ENCODE data around the gene CCDC33.
A peak's percentile ranks its signal among the peaks of the same experiment; 100 is the strongest.

DNA sequence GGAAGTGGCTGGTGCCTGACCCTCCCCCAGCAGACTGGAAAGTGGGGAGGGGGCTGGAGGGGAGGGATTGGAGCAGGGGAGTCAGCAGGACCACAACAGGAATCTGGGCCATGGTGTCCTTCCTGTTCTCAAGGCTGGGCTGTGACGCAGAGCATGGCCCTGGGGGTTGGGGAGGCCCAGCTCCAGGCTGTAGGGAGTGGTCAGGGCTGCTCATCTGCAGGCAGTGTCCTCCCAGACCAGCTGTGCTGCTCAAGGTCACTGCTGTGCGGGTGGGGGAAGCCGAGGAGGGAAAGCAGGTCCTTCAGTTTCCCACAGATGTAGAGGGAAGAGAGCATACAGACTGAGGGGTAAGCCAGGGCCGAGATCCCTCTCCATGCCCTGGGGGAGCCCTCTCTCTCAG lies 90.6 kb downstream of the CCDC33 start:
- TF ChIP-seq, protein P1, sequence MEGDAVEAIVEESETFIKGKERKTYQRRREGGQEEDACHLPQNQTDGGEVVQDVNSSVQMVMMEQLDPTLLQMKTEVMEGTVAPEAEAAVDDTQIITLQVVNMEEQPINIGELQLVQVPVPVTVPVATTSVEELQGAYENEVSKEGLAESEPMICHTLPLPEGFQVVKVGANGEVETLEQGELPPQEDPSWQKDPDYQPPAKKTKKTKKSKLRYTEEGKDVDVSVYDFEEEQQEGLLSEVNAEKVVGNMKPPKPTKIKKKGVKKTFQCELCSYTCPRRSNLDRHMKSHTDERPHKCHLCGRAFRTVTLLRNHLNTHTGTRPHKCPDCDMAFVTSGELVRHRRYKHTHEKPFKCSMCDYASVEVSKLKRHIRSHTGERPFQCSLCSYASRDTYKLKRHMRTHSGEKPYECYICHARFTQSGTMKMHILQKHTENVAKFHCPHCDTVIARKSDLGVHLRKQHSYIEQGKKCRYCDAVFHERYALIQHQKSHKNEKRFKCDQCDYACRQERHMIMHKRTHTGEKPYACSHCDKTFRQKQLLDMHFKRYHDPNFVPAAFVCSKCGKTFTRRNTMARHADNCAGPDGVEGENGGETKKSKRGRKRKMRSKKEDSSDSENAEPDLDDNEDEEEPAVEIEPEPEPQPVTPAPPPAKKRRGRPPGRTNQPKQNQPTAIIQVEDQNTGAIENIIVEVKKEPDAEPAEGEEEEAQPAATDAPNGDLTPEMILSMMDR (IDR thresholded peaks at IDR 0.05 in 8 of 11, conservative IDR thresholded peaks at IDR 0.05 in 3 of 11) = no peak
- peak; percentile 58 to 75 (median 60) for TF ChIP-seq POLR2AphosphoS5 (IDR thresholded peaks at IDR 0.05)
- TF ChIP-seq POLR2A (IDR thresholded peaks at IDR 0.05) = no peak

Data from spleen (tissue), 7 donors.